Measurements from ENCODE around the gene UBE2G1.
"Not testable (repeated sequence)": the region's sequence is repeated elsewhere in the genome, so short reads cannot be mapped to it uniquely, and the experiment has no call there.

Gene UBE2G1

GRCh38 chr17:4394208-4395110, 28.0 kb upstream of the UBE2G1 start:
- Histone ChIP-seq H3K9me3 (ENCODE audit: control insufficient read depth, low read depth, low read length) (no peaks in the 10 kb centered on the region), H3K4me3 (ENCODE audit: low read length) (no peak overlapping the region), H3K27ac (ENCODE audit: low read length) (no peak overlapping the region)

GRCh38 chr17:4393806-4394205, 27.3 kb upstream of the UBE2G1 start:
- Histone ChIP-seq H3K9me3 (ENCODE audit: control insufficient read depth, low read depth, low read length) (no peaks in the 10 kb centered on the region), H3K36me3 (ENCODE audit: control insufficient read depth, low read depth, low read length) (no peaks in the 10 kb centered on the region), H3K9ac (ENCODE audit: low read length) (no peak overlapping the region), H3K4me1 (ENCODE audit: control insufficient read depth, low read depth, low read length) (peaks cover 29% of the 10 kb centered on the region), H3K4me3 (ENCODE audit: low read length) (no peak overlapping the region), H3K27ac (ENCODE audit: low read length) (no peak overlapping the region), H3K27me3 (ENCODE audit: control insufficient read depth, insufficient read depth, low read length) (no peaks in the 10 kb centered on the region)

More at GRCh38 chr17:4394208-4395110, 28.0 kb upstream of the UBE2G1 start:
- H3K4me1 ChIP-seq (ENCODE audit: control insufficient read depth, low read depth, low read length) = peaks cover 27% of the 10 kb centered on the region
- H3K27me3 ChIP-seq (ENCODE audit: control insufficient read depth, insufficient read depth, low read length) = no peaks in the 10 kb centered on the region
- H3K36me3 ChIP-seq (ENCODE audit: control insufficient read depth, low read depth, low read length) = no peaks in the 10 kb centered on the region
- H3K9ac ChIP-seq (ENCODE audit: low read length) = no peak overlapping the region

- Histone ChIP-seq H3K27me3 (ENCODE audit: control insufficient read depth, insufficient read depth, low read length) (no peaks in the 10 kb centered on the region), H3K9me3 (ENCODE audit: control insufficient read depth, low read depth, low read length) (no peaks in the 10 kb centered on the region), H3K4me3 (ENCODE audit: low read length) (no peak overlapping the region), H3K36me3 (ENCODE audit: control insufficient read depth, low read depth, low read length) (no peaks in the 10 kb centered on the region), H3K9ac (ENCODE audit: low read length) (no peak overlapping the region), H3K4me1 (ENCODE audit: control insufficient read depth, low read depth, low read length) (peaks cover 11% of the 10 kb centered on the region), H3K27ac (ENCODE audit: low read length) (no peak overlapping the region)
Measured at GRCh38 chr17:4389079-4389478, 22.6 kb upstream of the UBE2G1 start.

- H3K36me3 ChIP-seq (ENCODE audit: control insufficient read depth, low read depth, low read length) = no peaks in the 10 kb centered on the region
- no peak overlapping the region for H3K27ac ChIP-seq (ENCODE audit: low read length)
- no peaks in the 10 kb centered on the region for H3K9me3 ChIP-seq (ENCODE audit: control insufficient read depth, low read depth, low read length)
- H3K4me3 ChIP-seq (ENCODE audit: low read length) = no peak overlapping the region
- peaks cover 5% of the 10 kb centered on the region for H3K4me1 ChIP-seq (ENCODE audit: control insufficient read depth, low read depth, low read length)
- H3K9ac ChIP-seq (ENCODE audit: low read length) = no peak overlapping the region
- no peaks in the 10 kb centered on the region for H3K27me3 ChIP-seq (ENCODE audit: control insufficient read depth, insufficient read depth, low read length)
Measured at GRCh38 chr17:4387137-4387536, 20.7 kb upstream of the UBE2G1 start.

- Histone ChIP-seq H3K4me3 (ENCODE audit: low read length) (no peak overlapping the region), H3K9me3 (ENCODE audit: control insufficient read depth, low read depth, low read length) (no peaks in the 10 kb centered on the region), H3K27me3 (ENCODE audit: control insufficient read depth, insufficient read depth, low read length) (no peaks in the 10 kb centered on the region), H3K36me3 (ENCODE audit: control insufficient read depth, low read depth, low read length) (no peaks in the 10 kb centered on the region), H3K4me1 (ENCODE audit: control insufficient read depth, low read depth, low read length) (peaks cover 5% of the 10 kb centered on the region), H3K9ac (ENCODE audit: low read length) (no peak overlapping the region), H3K27ac (ENCODE audit: low read length) (no peak overlapping the region)
Measured at GRCh38 chr17:4386406-4386805, 19.9 kb upstream of the UBE2G1 start.

- H3K36me3 ChIP-seq (ENCODE audit: control insufficient read depth, low read depth, low read length) = no peaks in the 10 kb centered on the region
- H3K27me3 ChIP-seq (ENCODE audit: control insufficient read depth, insufficient read depth, low read length) = no peaks in the 10 kb centered on the region
- H3K9ac ChIP-seq (ENCODE audit: low read length) = no peak overlapping the region
- no peak overlapping the region for H3K4me3 ChIP-seq (ENCODE audit: low read length)
- no peaks in the 10 kb centered on the region for H3K4me1 ChIP-seq (ENCODE audit: control insufficient read depth, low read depth, low read length)
- no peak overlapping the region for H3K27ac ChIP-seq (ENCODE audit: low read length)
- H3K9me3 ChIP-seq (ENCODE audit: control insufficient read depth, low read depth, low read length) = no peaks in the 10 kb centered on the region
Measured at GRCh38 chr17:4381690-4382671, 15.5 kb upstream of the UBE2G1 start.

- H3K27ac ChIP-seq (ENCODE audit: low read length) = no peak overlapping the region
- no peaks in the 10 kb centered on the region for H3K9me3 ChIP-seq (ENCODE audit: control insufficient read depth, low read depth, low read length)
- H3K36me3 ChIP-seq (ENCODE audit: control insufficient read depth, low read depth, low read length) = no peaks in the 10 kb centered on the region
- H3K9ac ChIP-seq (ENCODE audit: low read length) = no peak overlapping the region
- no peaks in the 10 kb centered on the region for H3K27me3 ChIP-seq (ENCODE audit: control insufficient read depth, insufficient read depth, low read length)
- no peaks in the 10 kb centered on the region for H3K4me1 ChIP-seq (ENCODE audit: control insufficient read depth, low read depth, low read length)
- H3K4me3 ChIP-seq (ENCODE audit: low read length) = no peak overlapping the region
Measured at GRCh38 chr17:4378626-4379025, 12.2 kb upstream of the UBE2G1 start.

GRCh38 chr17:4377247-4377646, 10.8 kb upstream of the UBE2G1 start:
- H3K4me3 ChIP-seq (ENCODE audit: low read length); H3K27me3 ChIP-seq (ENCODE audit: control insufficient read depth, insufficient read depth, low read length); H3K9me3 ChIP-seq (ENCODE audit: control insufficient read depth, low read depth, low read length); H3K36me3 ChIP-seq (ENCODE audit: control insufficient read depth, low read depth, low read length); H3K4me1 ChIP-seq (ENCODE audit: control insufficient read depth, low read depth, low read length); H3K9ac ChIP-seq (ENCODE audit: low read length); H3K27ac ChIP-seq (ENCODE audit: low read length): not testable (repeated sequence)

GRCh38 chr17:4375796-4376440, 9.4 kb upstream of the UBE2G1 start:
- H3K9me3 ChIP-seq (ENCODE audit: control insufficient read depth, low read depth, low read length); H3K36me3 ChIP-seq (ENCODE audit: control insufficient read depth, low read depth, low read length); H3K27ac ChIP-seq (ENCODE audit: low read length); H3K4me3 ChIP-seq (ENCODE audit: low read length); H3K9ac ChIP-seq (ENCODE audit: low read length); H3K27me3 ChIP-seq (ENCODE audit: control insufficient read depth, insufficient read depth, low read length); H3K4me1 ChIP-seq (ENCODE audit: control insufficient read depth, low read depth, low read length): not testable (repeated sequence)

- Histone ChIP-seq H3K27ac (ENCODE audit: low read length) (no peak overlapping the region), H3K4me1 (ENCODE audit: control insufficient read depth, low read depth, low read length) (no peaks in the 10 kb centered on the region), H3K9me3 (ENCODE audit: control insufficient read depth, low read depth, low read length) (no peaks in the 10 kb centered on the region), H3K9ac (ENCODE audit: low read length) (no peak overlapping the region), H3K36me3 (ENCODE audit: control insufficient read depth, low read depth, low read length) (no peaks in the 10 kb centered on the region), H3K27me3 (ENCODE audit: control insufficient read depth, insufficient read depth, low read length) (no peaks in the 10 kb centered on the region), H3K4me3 (ENCODE audit: low read length) (no peak overlapping the region)
Measured at GRCh38 chr17:4375039-4375748, 8.7 kb upstream of the UBE2G1 start.

All from iPS-18a (cell line).